PFSK-1 (cell line): Measurements from ENCODE around the gene GASK1A.

Experiments used
- FOXP2 ChIP-seq: optimal IDR thresholded peaks from 2 replicates; pipeline ENCODE3; 2011; ENCODE audit warnings: borderline replicate concordance, control low read depth, inconsistent platforms; ENCODE audit not compliant: insufficient read depth; ENCODE audit errors: extremely low read length, extremely low read depth
- POLR2AphosphoS5 ChIP-seq: IDR thresholded peaks from 2 replicates; pipeline ENCODE4 v1.6.1; 2012; ENCODE audit warnings: low read depth, mild to moderate bottlenecking, control low read depth, low read length, moderate library complexity
- SIN3A ChIP-seq: IDR thresholded peaks from 2 replicates; pipeline ENCODE4 v1.6.1; 2012; ENCODE audit warnings: mild to moderate bottlenecking, low read length, moderate library complexity, borderline replicate concordance; ENCODE audit not compliant: insufficient read depth
- TAF1 ChIP-seq: IDR thresholded peaks from 2 replicates; pipeline ENCODE4 v1.6.1; 2012; ENCODE audit warnings: low read length, control low read depth, borderline replicate concordance; ENCODE audit not compliant: insufficient read depth
- TF ChIP-seq, protein P1 (sequence below), 2 experiments: IDR thresholded peaks; 2 replicates each; pipeline versions ENCODE4 v1.6.1 to v1.8.0; 2011 to 2012; ENCODE audit warnings: low read depth in 2 of 2, low read length in 2 of 2, control low read depth in 1 of 2, inconsistent platforms in 1 of 2, mild to moderate bottlenecking in 1 of 2, moderate library complexity in 1 of 2; ENCODE audit not compliant: insufficient read depth in 1 of 2

Gene GASK1A

GRCh38 chr3:43091481-43091880, 112.4 kb downstream of the GASK1A start:
- no peak for TF ChIP-seq SIN3A
- no peak for TF ChIP-seq TAF1
- TF ChIP-seq, protein P1, sequence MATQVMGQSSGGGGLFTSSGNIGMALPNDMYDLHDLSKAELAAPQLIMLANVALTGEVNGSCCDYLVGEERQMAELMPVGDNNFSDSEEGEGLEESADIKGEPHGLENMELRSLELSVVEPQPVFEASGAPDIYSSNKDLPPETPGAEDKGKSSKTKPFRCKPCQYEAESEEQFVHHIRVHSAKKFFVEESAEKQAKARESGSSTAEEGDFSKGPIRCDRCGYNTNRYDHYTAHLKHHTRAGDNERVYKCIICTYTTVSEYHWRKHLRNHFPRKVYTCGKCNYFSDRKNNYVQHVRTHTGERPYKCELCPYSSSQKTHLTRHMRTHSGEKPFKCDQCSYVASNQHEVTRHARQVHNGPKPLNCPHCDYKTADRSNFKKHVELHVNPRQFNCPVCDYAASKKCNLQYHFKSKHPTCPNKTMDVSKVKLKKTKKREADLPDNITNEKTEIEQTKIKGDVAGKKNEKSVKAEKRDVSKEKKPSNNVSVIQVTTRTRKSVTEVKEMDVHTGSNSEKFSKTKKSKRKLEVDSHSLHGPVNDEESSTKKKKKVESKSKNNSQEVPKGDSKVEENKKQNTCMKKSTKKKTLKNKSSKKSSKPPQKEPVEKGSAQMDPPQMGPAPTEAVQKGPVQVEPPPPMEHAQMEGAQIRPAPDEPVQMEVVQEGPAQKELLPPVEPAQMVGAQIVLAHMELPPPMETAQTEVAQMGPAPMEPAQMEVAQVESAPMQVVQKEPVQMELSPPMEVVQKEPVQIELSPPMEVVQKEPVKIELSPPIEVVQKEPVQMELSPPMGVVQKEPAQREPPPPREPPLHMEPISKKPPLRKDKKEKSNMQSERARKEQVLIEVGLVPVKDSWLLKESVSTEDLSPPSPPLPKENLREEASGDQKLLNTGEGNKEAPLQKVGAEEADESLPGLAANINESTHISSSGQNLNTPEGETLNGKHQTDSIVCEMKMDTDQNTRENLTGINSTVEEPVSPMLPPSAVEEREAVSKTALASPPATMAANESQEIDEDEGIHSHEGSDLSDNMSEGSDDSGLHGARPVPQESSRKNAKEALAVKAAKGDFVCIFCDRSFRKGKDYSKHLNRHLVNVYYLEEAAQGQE (IDR thresholded peaks at IDR 0.05; ENCODE audit: insufficient read depth in 1 of 2, low read depth in 2 of 2, low read length in 2 of 2): no peak
- TF ChIP-seq POLR2AphosphoS5: no peak
- TF ChIP-seq FOXP2: no peak

DNA sequence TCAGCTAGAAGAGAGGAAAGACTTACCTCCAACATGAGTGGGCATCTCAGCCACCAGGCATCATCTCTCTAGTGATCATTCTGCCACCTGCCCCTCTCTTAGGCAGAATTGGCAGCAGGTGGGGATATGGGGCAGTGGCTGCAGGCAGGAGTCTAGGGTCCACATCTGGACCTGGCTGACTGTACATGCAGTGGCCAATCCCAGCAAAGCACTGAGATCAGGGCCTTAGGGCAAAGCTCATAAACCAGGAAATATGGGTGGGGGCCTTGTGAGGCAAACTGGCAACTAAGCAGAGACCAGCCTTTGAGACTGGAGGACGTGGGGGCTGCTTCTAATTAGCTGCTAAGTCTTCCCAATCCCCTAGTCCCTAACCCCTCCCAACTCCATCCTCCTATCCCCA, 113.9 kb downstream of the GASK1A start:
- TF ChIP-seq, protein P1 (IDR thresholded peaks at IDR 0.05; ENCODE audit: insufficient read depth in 1 of 2, low read depth in 2 of 2, low read length in 2 of 2): no peak
- TF ChIP-seq FOXP2: no peak
- no peak for TF ChIP-seq SIN3A
- no peak for TF ChIP-seq POLR2AphosphoS5
- TF ChIP-seq TAF1: no peak

- TF ChIP-seq TAF1 (no peak), FOXP2 (no peak), POLR2AphosphoS5 (no peak), SIN3A (no peak)
- TF ChIP-seq, protein P1 (IDR thresholded peaks at IDR 0.05; ENCODE audit: insufficient read depth in 1 of 2, low read depth in 2 of 2, low read length in 2 of 2): no peak
Measured at GRCh38 chr3:43093974-43094373, 114.9 kb downstream of the GASK1A start.

GRCh38 chr3:43094381-43094780, 115.3 kb downstream of the GASK1A start:
- no peak for TF ChIP-seq POLR2AphosphoS5
- TF ChIP-seq FOXP2: no peak
- TF ChIP-seq, protein P1 (IDR thresholded peaks at IDR 0.05; ENCODE audit: insufficient read depth in 1 of 2, low read depth in 2 of 2, low read length in 2 of 2): no peak
- TF ChIP-seq TAF1: no peak
- TF ChIP-seq SIN3A: no peak

GRCh38 chr3:43094851-43095250, 115.7 kb downstream of the GASK1A start:
- TF ChIP-seq TAF1: no peak
- TF ChIP-seq FOXP2: no peak
- TF ChIP-seq, protein P1 (IDR thresholded peaks at IDR 0.05; ENCODE audit: insufficient read depth in 1 of 2, low read depth in 2 of 2, low read length in 2 of 2): no peak
- no peak for TF ChIP-seq SIN3A
- TF ChIP-seq POLR2AphosphoS5: no peak
